DOHH2 (cell line): ENCODE results near the gene LRRC10B.

Experiments used
- CTCF ChIP-seq: fragments of 200-600 bp; sonication (generic); IDR thresholded peaks from one replicate; pipeline ENCODE4 v1.5.1; 2014; ENCODE audit warnings: antibody characterized with exemption, mild to moderate bottlenecking, low read depth, low read length; ENCODE audit not compliant: poor library complexity, severe bottlenecking
- EZH2phosphoT487 ChIP-seq: fragments of 200-600 bp; sonication (generic); IDR thresholded peaks from 2 replicates; pipeline ENCODE4 v1.6.1; 2017; ENCODE audit warnings: borderline replicate concordance, mild to moderate bottlenecking, antibody characterized with exemption, low read length, moderate library complexity, mixed read lengths

DNA sequence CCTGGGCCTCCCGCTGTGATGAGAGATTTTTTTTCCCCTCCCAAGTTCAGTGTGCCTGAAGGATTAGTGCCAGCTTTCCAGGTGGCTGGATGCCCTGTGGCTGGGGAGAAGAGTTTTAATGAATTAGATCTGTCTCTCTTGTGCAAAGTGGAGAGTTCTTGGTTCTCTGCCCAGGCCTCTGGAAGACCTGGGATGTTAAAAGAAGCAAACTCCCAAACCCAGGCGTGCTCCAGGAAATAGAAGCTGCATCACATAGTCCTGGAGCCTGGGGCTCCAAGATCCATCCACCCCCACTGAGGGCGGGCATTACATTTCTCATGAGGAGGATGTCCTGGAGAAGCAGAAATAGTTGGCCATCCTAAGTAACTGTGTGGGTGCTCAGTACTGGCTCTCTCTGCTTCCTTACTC is 48.1 kb upstream of the LRRC10B start:
- TF ChIP-seq EZH2phosphoT487, result no peak
- no peak for TF ChIP-seq CTCF
